GM23338 (cell line): ENCODE data around the gene DUSP9.

Source experiments
- CREB1 ChIP-seq: fragments of 250-450 bp; sonication (Bioruptor Pico); IDR thresholded peaks from 2 replicates; pipeline ENCODE4 v1.5.0; 2020; ENCODE audit warnings: low read depth, mild to moderate bottlenecking, moderate library complexity
- CTCF ChIP-seq, 2 experiments: fragments of 200-600 bp in 1 of 2; sonication (generic) in 1 of 2; conservative IDR thresholded peaks; 2 replicates each; pipeline versions ENCODE4 v1.5.1 to v1.6.1; 2016 to 2017; ENCODE audit warnings: antibody characterized with exemption in 2 of 2, low read depth in 2 of 2, mild to moderate bottlenecking in 2 of 2, moderate library complexity in 1 of 2
- ETS1 ChIP-seq: IDR thresholded peaks from 2 replicates; pipeline ENCODE4 v1.6.1; 2016; ENCODE audit warnings: antibody characterized with exemption
- EZH2 ChIP-seq: fragments of 200-600 bp; sonication (generic); IDR thresholded peaks from one replicate; pipeline ENCODE4 v1.8.0; 2017; ENCODE audit warnings: antibody characterized with exemption, mild to moderate bottlenecking, low read depth; ENCODE audit not compliant: unreplicated experiment
- EZH2phosphoT487 ChIP-seq: fragments of 200-600 bp; sonication (generic); IDR thresholded peaks from one replicate; pipeline ENCODE4 v1.8.1; 2018; ENCODE audit warnings: antibody characterized with exemption; ENCODE audit not compliant: unreplicated experiment
- JUNB ChIP-seq: IDR thresholded peaks from one replicate; pipeline ENCODE4 v1.6.1; 2016; ENCODE audit warnings: antibody characterized with exemption; ENCODE audit not compliant: unreplicated experiment
- POLR2AphosphoS5 ChIP-seq: IDR thresholded peaks from 2 replicates; pipeline ENCODE4 v1.6.1; 2016; ENCODE audit warnings: antibody characterized with exemption, low read depth
- REST ChIP-seq: IDR thresholded peaks from one replicate; pipeline ENCODE4 v1.6.1; 2018; ENCODE audit warnings: antibody characterized with exemption; ENCODE audit not compliant: unreplicated experiment
- ZNF114 ChIP-seq: fragments of 250-450 bp; sonication (Bioruptor Pico); IDR thresholded peaks from 2 replicates; pipeline ENCODE4 v1.5.0; 2020; ENCODE audit warnings: mild to moderate bottlenecking, moderate library complexity

- no peak for TF ChIP-seq EZH2phosphoT487
- no peak for TF ChIP-seq EZH2
- TF ChIP-seq CTCF (conservative IDR thresholded peaks at IDR 0.05; ENCODE audit: low read depth in 2 of 2), result no peak
- no peak for TF ChIP-seq ZNF114
- TF ChIP-seq REST, result no peak
- no peak for TF ChIP-seq CREB1
- TF ChIP-seq POLR2AphosphoS5, result no peak
- no peak for TF ChIP-seq ETS1
- no peak for TF ChIP-seq JUNB
Observed at GRCh38 chrX:153639177-153640044, 7.6 kb upstream of the DUSP9 start.
